HCT116 (cell line): ENCODE results near the gene GRIN2D. TPM values are rescaled to one million over a fixed set of nuclear protein-coding genes. Genes with fewer than 3 reads are reported as not detected.

ENCODE experiments used
- ATAC-seq: fragments of 200-7000 bp; cut with Tn5 transposase; 2 replicates; pipeline ENCODE4 v1.9.1; 2020; ENCODE audit warnings: mild to moderate bottlenecking, moderate library complexity
- BruUV-seq: library from RNA; stranded (reverse); fragments of 400-500 nt; replicated peaks from 2 replicates; lab custom pipeline; 2021; lab: Mats Ljungman, UMichigan
- CTCF ChIA-PET: fragments of 300-600 bp; sonication (Branson Sonifier 250); formaldehyde crosslinking; loops from one replicate; lab custom pipeline; 2021; ENCODE audit warnings: antibody characterized with exemption; lab: Charles Lee
- POLR2A ChIA-PET: fragments of 300-600, 350-600 bp; sonication (Branson Sonifier 250); formaldehyde crosslinking; loops from one replicate; lab custom pipeline; 2021; ENCODE audit warnings: antibody characterized with exemption; lab: Charles Lee
- RAD21 ChIA-PET, 2 experiments: fragments of 300-600 bp; sonication (Branson Sonifier 250); formaldehyde crosslinking; loops; one replicate each; lab custom pipeline; 2023; ENCODE audit warnings: low total read pairs in 2 of 2; ENCODE audit not compliant: uncharacterized antibody in 2 of 2, unreplicated experiment in 2 of 2, low non-redundant PET in 1 of 2; lab: Charles Lee
- DNase-seq: peaks from one replicate; pipeline ENCODE4 v3.0.0-alpha.2; 2010; ENCODE audit warnings: low read depth, low spot score
- H2AFZ ChIP-seq: fragments of 200-600 bp; shearing (Covaris generic), sonication (generic); 2 replicates; pipeline ENCODE4 v1.6.1; 2017; ENCODE audit warnings: low read depth, mixed run types, mixed read lengths, antibody characterized with exemption, low read length; ENCODE audit not compliant: poor library complexity, severe bottlenecking
- H3K27ac ChIP-seq: 2 replicates; pipeline ENCODE4 v1.5.1; 2012; ENCODE audit warnings: low read depth, low read length
- H3K27me3 ChIP-seq: fragments of 200-600 bp; sonication (generic); 2 replicates; pipeline ENCODE4 v1.6.1; 2016; ENCODE audit warnings: mixed run types, low read length, mixed read lengths; ENCODE audit not compliant: insufficient read depth
- H3K36me3 ChIP-seq, 2 experiments: fragments of 200-500 bp in 1 of 2; fragments of 200-600 bp in 1 of 2; sonication (Bioruptor generic) in 1 of 2; sonication (generic) in 1 of 2; 2 replicates each; pipeline versions ENCODE4 v1.5.1 to v1.6.1; 2014 to 2016; ENCODE audit warnings: low read length in 2 of 2, inconsistent platforms in 1 of 2, mixed read lengths in 1 of 2, mixed run types in 1 of 2; ENCODE audit not compliant: insufficient read depth in 2 of 2, control insufficient read depth in 1 of 2
- H3K4me1 ChIP-seq, 2 experiments: fragments of 200-600 bp in 1 of 2; sonication (generic) in 1 of 2; 2 replicates each; pipeline versions ENCODE4 v1.5.1 to v1.6.1; 2012 to 2017; ENCODE audit warnings: low read length in 2 of 2, inconsistent platforms in 1 of 2, mild to moderate bottlenecking in 1 of 2, mixed read lengths in 1 of 2, mixed run types in 1 of 2, moderate library complexity in 1 of 2; ENCODE audit not compliant: insufficient read depth in 2 of 2, control insufficient read depth in 1 of 2
- H3K4me2 ChIP-seq: fragments of 200-600 bp; sonication (generic); 2 replicates; pipeline ENCODE4 v1.6.1; 2017; ENCODE audit warnings: mixed run types, low read length, mixed read lengths
- H3K4me3 ChIP-seq, 2 experiments: fragments of 200-600 bp in 1 of 2; sonication (generic) in 1 of 2; replicated peaks in 1 of 2; 2 replicates each; pipeline ENCODE4 v1.5.1; 2011 to 2016; ENCODE audit warnings: low read length in 2 of 2, control low read depth in 1 of 2, low read depth in 1 of 2, mild to moderate bottlenecking in 1 of 2, mixed read lengths in 1 of 2, mixed run types in 1 of 2
- H3K79me2 ChIP-seq: fragments of 200-600 bp; sonication (generic); 2 replicates; pipeline ENCODE4 v1.6.1; 2017; ENCODE audit warnings: mild to moderate bottlenecking, mixed run types, low read length, moderate library complexity, mixed read lengths; ENCODE audit not compliant: insufficient read depth
- H3K9ac ChIP-seq: fragments of 200-600 bp; sonication (generic); 2 replicates; pipeline ENCODE4 v1.6.1; 2016; ENCODE audit warnings: low read length, mixed read lengths
- H3K9me2 ChIP-seq: fragments of 200-600 bp; sonication (generic), shearing (Covaris generic); 2 replicates; pipeline ENCODE4 v1.6.1; 2017; ENCODE audit warnings: mixed run types, mild to moderate bottlenecking, moderate library complexity; ENCODE audit not compliant: insufficient read depth
- H3K9me3 ChIP-seq, 2 experiments: fragments of 200-500 bp in 1 of 2; fragments of 200-600 bp in 1 of 2; sonication (Bioruptor generic) in 1 of 2; sonication (generic) in 1 of 2; 2 replicates each; pipeline ENCODE4 v1.6.1; 2014 to 2017; ENCODE audit warnings: low read length in 2 of 2, mixed read lengths in 2 of 2, inconsistent platforms in 1 of 2, low read depth in 1 of 2, mild to moderate bottlenecking in 1 of 2, mixed run types in 1 of 2, moderate library complexity in 1 of 2; ENCODE audit not compliant: control insufficient read depth in 1 of 2, insufficient read depth in 1 of 2
- H4K20me1 ChIP-seq: fragments of 200-600 bp; sonication (generic), shearing (Covaris generic); 2 replicates; pipeline ENCODE4 v1.6.1; 2017; ENCODE audit warnings: mixed run types, mild to moderate bottlenecking, moderate library complexity; ENCODE audit not compliant: insufficient read depth
- CEBPB ChIP-seq: IDR thresholded peaks from 2 replicates; pipeline ENCODE4 v1.6.1; 2012; ENCODE audit warnings: low read depth
- EGR1 ChIP-seq: IDR thresholded peaks from 2 replicates; pipeline ENCODE4 v1.6.1; 2012; ENCODE audit warnings: low read depth
- ELF1 ChIP-seq: IDR thresholded peaks from 2 replicates; pipeline ENCODE4 v1.6.1; 2012; ENCODE audit warnings: low read depth, borderline replicate concordance
- EZH2 ChIP-seq: fragments of 200-600 bp; sonication (generic); IDR thresholded peaks from 2 replicates; pipeline ENCODE4 v1.6.1; 2017; ENCODE audit warnings: antibody characterized with exemption, mixed run types
- FOSL1 ChIP-seq: IDR thresholded peaks from 2 replicates; pipeline ENCODE4 v1.6.1; 2012; ENCODE audit warnings: low read depth
- JUND ChIP-seq: IDR thresholded peaks from 2 replicates; pipeline ENCODE4 v1.6.1; 2012
- POLR2A ChIP-seq: IDR thresholded peaks from 2 replicates; pipeline ENCODE4 v1.7.0; 2011; ENCODE audit warnings: borderline replicate concordance; ENCODE audit not compliant: insufficient read depth, insufficient read length; ENCODE audit errors: extremely low read depth
- POLR2AphosphoS5 ChIP-seq: IDR thresholded peaks from 2 replicates; pipeline ENCODE4 v1.6.1; 2011; ENCODE audit warnings: mild to moderate bottlenecking, low read depth, low read length, moderate library complexity
- RAD21 ChIP-seq: IDR thresholded peaks from 2 replicates; pipeline ENCODE4 v1.6.1; 2012; ENCODE audit warnings: low read depth, mild to moderate bottlenecking
- SIN3A ChIP-seq: IDR thresholded peaks from 2 replicates; pipeline ENCODE4 v1.6.1; 2012; ENCODE audit warnings: low read depth
- SRF ChIP-seq: IDR thresholded peaks from 2 replicates; pipeline ENCODE4 v1.6.1; 2012; ENCODE audit warnings: low read depth
- TCF7L2 ChIP-seq: IDR thresholded peaks from 2 replicates; pipeline ENCODE4 v1.7.0; 2011; ENCODE audit warnings: borderline replicate concordance, inconsistent platforms; ENCODE audit not compliant: insufficient read depth, insufficient read length; ENCODE audit errors: extremely low read depth
- YY1 ChIP-seq: IDR thresholded peaks from 2 replicates; pipeline ENCODE4 v1.6.1; 2011; ENCODE audit warnings: low read length, low read depth, moderate library complexity, mild to moderate bottlenecking; ENCODE audit not compliant: insufficient replicate concordance; ENCODE audit errors: extremely low read depth
- ZFX ChIP-seq: fragments of 450-650 bp; IDR thresholded peaks from 2 replicates; pipeline ENCODE4 v1.6.1; 2017
- ZNF274 ChIP-seq: fragments of 200-500 bp; sonication (Bioruptor generic); IDR thresholded peaks from 2 replicates; pipeline ENCODE4 v1.6.1; 2014; ENCODE audit warnings: mild to moderate bottlenecking, low read depth, low read length, inconsistent platforms
- intact Hi-C: fragments of 100-400 bp; cut with micrococcal nuclease; formaldehyde crosslinking; loops from 2 replicates; pipeline ENCODE4 v1.10.0; 2022
- total RNA-seq: library from RNA; stranded (reverse); gene quantifications from one replicate; pipeline ENCODE4 v1.2.1, GENCODE V29; 2021; ENCODE audit not compliant: unreplicated experiment
- TF ChIP-seq, protein P1 (sequence below): IDR thresholded peaks from 2 replicates; pipeline ENCODE4 v1.6.1; 2012
- TF ChIP-seq, protein P2 (sequence below): IDR thresholded peaks from 2 replicates; pipeline ENCODE4 v1.6.1; 2011; ENCODE audit warnings: mild to moderate bottlenecking, low read length, moderate library complexity; ENCODE audit not compliant: insufficient replicate concordance; ENCODE audit errors: extremely low read depth
- TF ChIP-seq, protein P3 (sequence below): IDR thresholded peaks from 2 replicates; pipeline ENCODE4 v1.6.1; 2012; ENCODE audit warnings: low read depth
- TF ChIP-seq, protein P4 (sequence below): IDR thresholded peaks from 2 replicates; pipeline ENCODE4 v1.6.1; 2012
- TF ChIP-seq, protein P5 (sequence below), 3 experiments: fragments of 200-600 bp in 1 of 3; sonication (generic) in 1 of 3; IDR thresholded peaks in 2 of 3; conservative IDR thresholded peaks in 1 of 3; 2 replicates each; pipeline ENCODE4 v1.5.1; 2012 to 2017; ENCODE audit warnings: low read depth in 2 of 3, low read length in 2 of 3, antibody characterized with exemption in 1 of 3, borderline replicate concordance in 1 of 3, control low read depth in 1 of 3, mild to moderate bottlenecking in 1 of 3, mixed read lengths in 1 of 3, mixed run types in 1 of 3, moderate library complexity in 1 of 3; ENCODE audit not compliant: insufficient read depth in 1 of 3

The GRIN2D gene
- total RNA-seq, 1 experiment from 2014 or later = 26.2 TPM

DNA sequence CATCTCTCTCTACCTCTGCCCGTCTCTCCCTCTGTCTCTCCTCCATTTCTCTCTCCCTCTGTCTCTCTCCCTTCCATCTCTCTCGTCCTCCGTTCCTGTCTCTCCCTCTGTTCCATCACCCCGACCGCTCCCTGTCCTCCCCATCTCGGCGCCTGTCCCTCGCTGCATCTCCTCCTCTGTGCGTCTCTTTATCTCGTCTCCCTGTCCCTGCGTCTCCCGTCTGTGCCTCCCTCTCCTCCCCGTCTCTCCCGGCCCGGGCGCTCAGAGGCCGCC lies 4.6 kb downstream of the GRIN2D start:
- Histone ChIP-seq H3K4me1 (peaks cover 24 to 62% of the 10 kb centered on the region in 2 experiments), H3K9me2 (no peaks in the 10 kb centered on the region), H3K36me3 (no peaks in the 10 kb centered on the region), H3K79me2 (peaks cover 31% of the 10 kb centered on the region), H3K4me3 (peak overlapping the region; percentile 69 to 79), H3K9ac (peak overlapping the region; percentile 92), H4K20me1 (no peaks in the 10 kb centered on the region), H2AFZ (no peak overlapping the region), H3K27me3 (no peaks in the 10 kb centered on the region), H3K4me2 (peak overlapping the region; percentile 76), H3K9me3 (no peaks in the 10 kb centered on the region), H3K27ac (peak overlapping the region; percentile 92)
- DNase-seq = no peak
- ChIA-PET POLR2A (interaction anchor here (0.7 to 2.4 kb wide), 7 partner anchors 16 to 787 kb away, joined by 3 to 10 read pairs (median 4); partner anchors contain the start of genes RPL18, SPHK2, SYNGR4 and TMEM143), RAD21 (interaction anchor here (0.6 to 0.7 kb wide), 3 partner anchors 33 to 222 kb away, joined by 3 to 8 read pairs (median 5); no protein-coding TSS in a partner anchor), CTCF (no interaction called here)
- TF ChIP-seq, protein P1, sequence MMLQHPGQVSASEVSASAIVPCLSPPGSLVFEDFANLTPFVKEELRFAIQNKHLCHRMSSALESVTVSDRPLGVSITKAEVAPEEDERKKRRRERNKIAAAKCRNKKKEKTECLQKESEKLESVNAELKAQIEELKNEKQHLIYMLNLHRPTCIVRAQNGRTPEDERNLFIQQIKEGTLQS = no peak
- TF ChIP-seq ZNF274 (no peak), EZH2 (no peak), POLR2AphosphoS5 (no peak), SIN3A (no peak), TCF7L2 (no peak), ELF1 (no peak), POLR2A (no peak), EGR1 (no peak), FOSL1 (no peak), JUND (no peak), SRF (no peak), YY1 (no peak), RAD21 (no peak), ZFX (no peak), CEBPB (no peak)
- TF ChIP-seq, protein P2, sequence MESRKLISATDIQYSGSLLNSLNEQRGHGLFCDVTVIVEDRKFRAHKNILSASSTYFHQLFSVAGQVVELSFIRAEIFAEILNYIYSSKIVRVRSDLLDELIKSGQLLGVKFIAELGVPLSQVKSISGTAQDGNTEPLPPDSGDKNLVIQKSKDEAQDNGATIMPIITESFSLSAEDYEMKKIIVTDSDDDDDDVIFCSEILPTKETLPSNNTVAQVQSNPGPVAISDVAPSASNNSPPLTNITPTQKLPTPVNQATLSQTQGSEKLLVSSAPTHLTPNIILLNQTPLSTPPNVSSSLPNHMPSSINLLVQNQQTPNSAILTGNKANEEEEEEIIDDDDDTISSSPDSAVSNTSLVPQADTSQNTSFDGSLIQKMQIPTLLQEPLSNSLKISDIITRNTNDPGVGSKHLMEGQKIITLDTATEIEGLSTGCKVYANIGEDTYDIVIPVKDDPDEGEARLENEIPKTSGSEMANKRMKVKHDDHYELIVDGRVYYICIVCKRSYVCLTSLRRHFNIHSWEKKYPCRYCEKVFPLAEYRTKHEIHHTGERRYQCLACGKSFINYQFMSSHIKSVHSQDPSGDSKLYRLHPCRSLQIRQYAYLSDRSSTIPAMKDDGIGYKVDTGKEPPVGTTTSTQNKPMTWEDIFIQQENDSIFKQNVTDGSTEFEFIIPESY = no peak
- TF ChIP-seq, protein P3, sequence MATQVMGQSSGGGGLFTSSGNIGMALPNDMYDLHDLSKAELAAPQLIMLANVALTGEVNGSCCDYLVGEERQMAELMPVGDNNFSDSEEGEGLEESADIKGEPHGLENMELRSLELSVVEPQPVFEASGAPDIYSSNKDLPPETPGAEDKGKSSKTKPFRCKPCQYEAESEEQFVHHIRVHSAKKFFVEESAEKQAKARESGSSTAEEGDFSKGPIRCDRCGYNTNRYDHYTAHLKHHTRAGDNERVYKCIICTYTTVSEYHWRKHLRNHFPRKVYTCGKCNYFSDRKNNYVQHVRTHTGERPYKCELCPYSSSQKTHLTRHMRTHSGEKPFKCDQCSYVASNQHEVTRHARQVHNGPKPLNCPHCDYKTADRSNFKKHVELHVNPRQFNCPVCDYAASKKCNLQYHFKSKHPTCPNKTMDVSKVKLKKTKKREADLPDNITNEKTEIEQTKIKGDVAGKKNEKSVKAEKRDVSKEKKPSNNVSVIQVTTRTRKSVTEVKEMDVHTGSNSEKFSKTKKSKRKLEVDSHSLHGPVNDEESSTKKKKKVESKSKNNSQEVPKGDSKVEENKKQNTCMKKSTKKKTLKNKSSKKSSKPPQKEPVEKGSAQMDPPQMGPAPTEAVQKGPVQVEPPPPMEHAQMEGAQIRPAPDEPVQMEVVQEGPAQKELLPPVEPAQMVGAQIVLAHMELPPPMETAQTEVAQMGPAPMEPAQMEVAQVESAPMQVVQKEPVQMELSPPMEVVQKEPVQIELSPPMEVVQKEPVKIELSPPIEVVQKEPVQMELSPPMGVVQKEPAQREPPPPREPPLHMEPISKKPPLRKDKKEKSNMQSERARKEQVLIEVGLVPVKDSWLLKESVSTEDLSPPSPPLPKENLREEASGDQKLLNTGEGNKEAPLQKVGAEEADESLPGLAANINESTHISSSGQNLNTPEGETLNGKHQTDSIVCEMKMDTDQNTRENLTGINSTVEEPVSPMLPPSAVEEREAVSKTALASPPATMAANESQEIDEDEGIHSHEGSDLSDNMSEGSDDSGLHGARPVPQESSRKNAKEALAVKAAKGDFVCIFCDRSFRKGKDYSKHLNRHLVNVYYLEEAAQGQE = no peak
- TF ChIP-seq, protein P4, sequence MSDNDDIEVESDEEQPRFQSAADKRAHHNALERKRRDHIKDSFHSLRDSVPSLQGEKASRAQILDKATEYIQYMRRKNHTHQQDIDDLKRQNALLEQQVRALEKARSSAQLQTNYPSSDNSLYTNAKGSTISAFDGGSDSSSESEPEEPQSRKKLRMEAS = no peak
- TF ChIP-seq, protein P5, sequence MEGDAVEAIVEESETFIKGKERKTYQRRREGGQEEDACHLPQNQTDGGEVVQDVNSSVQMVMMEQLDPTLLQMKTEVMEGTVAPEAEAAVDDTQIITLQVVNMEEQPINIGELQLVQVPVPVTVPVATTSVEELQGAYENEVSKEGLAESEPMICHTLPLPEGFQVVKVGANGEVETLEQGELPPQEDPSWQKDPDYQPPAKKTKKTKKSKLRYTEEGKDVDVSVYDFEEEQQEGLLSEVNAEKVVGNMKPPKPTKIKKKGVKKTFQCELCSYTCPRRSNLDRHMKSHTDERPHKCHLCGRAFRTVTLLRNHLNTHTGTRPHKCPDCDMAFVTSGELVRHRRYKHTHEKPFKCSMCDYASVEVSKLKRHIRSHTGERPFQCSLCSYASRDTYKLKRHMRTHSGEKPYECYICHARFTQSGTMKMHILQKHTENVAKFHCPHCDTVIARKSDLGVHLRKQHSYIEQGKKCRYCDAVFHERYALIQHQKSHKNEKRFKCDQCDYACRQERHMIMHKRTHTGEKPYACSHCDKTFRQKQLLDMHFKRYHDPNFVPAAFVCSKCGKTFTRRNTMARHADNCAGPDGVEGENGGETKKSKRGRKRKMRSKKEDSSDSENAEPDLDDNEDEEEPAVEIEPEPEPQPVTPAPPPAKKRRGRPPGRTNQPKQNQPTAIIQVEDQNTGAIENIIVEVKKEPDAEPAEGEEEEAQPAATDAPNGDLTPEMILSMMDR (IDR thresholded peaks at IDR 0.05 in 2 of 3, conservative IDR thresholded peaks at IDR 0.05 in 1 of 3; ENCODE audit: borderline replicate concordance in 1 of 3, insufficient read depth in 1 of 3, low read depth in 2 of 3, low read length in 2 of 3) = no peak
- ATAC-seq = no peak
- intact Hi-C loops = loop anchor here (5.0 to 10.0 kb wide), 3 partner anchors 36 to 97 kb away; partner anchors contain the start of genes EMP3, SYNGR4 and TMEM143
- BruUV-seq = no TSS peak
